Right lung (tissue), 5 donors: ENCODE measurements around the gene C10orf95. TPM values are rescaled to one million over a fixed set of nuclear protein-coding genes. Genes with fewer than 3 reads are reported as not detected.
"Not testable (repeated sequence)": the region's sequence is repeated elsewhere in the genome, so short reads cannot be mapped to it uniquely, and the experiment has no call there.

Source experiments
- DNase-seq, 2 donors: peaks; one replicate each; pipeline ENCODE4 v3.0.0-alpha.2; 2013
- polyA plus RNA-seq, 5 donors: library from polyadenylated mRNA; unstranded; fragments of 120-200 nt; gene quantifications; one replicate each; pipeline versions ENCODE4 v1.2.1 to v1.2.3, GENCODE V29; 2013; ENCODE audit warnings: inconsistent platforms in 1 of 5, low replicate concordance in 1 of 5; ENCODE audit not compliant: insufficient read length in 5 of 5, insufficient read depth in 1 of 5

The C10orf95 gene
- polyA plus RNA-seq, 5 donors: 0.78 to 2.8 (median 1.6) TPM

GRCh38 chr10:102467971-102468438 lies 16.7 kb upstream of the C10orf95 start:
- DNase-seq: no peak

- DNase-seq: no peak
Observed at GRCh38 chr10:102467318-102467717, 16.0 kb upstream of the C10orf95 start.

- no peak for DNase-seq
Observed at GRCh38 chr10:102465466-102465865, 14.1 kb upstream of the C10orf95 start.

- no peak for DNase-seq
Observed at GRCh38 chr10:102463983-102464382, 12.6 kb upstream of the C10orf95 start.

- DNase-seq: no peak
Observed at GRCh38 chr10:102462512-102463054, 11.2 kb upstream of the C10orf95 start.

- DNase-seq: peak; percentile 82 to 84
Observed at GRCh38 chr10:102461187-102462054, 10.1 kb upstream of the C10orf95 start.

GRCh38 chr10:102460836-102461186 lies 9.5 kb upstream of the C10orf95 start:
- DNase-seq: no peak

- DNase-seq: no peak
Observed at GRCh38 chr10:102458656-102459055, 7.3 kb upstream of the C10orf95 start.

- DNase-seq: no peak
Observed at GRCh38 chr10:102457591-102458150, 6.3 kb upstream of the C10orf95 start.

- no peak for DNase-seq
Observed at GRCh38 chr10:102455893-102456471, 4.6 kb upstream of the C10orf95 start.

- not testable (repeated sequence) for DNase-seq
Observed at GRCh38 chr10:102454662-102455487, 3.5 kb upstream of the C10orf95 start.

- DNase-seq: no peak
Observed at GRCh38 chr10:102453502-102453901, 2.2 kb upstream of the C10orf95 start.

GRCh38 chr10:102452672-102453340 lies 1.5 kb upstream of the C10orf95 start:
- no peak for DNase-seq

- peak; percentile 81 to 87 for DNase-seq
Observed at GRCh38 chr10:102450374-102451104, 804 bp downstream of the C10orf95 start.

- DNase-seq: no peak
Observed at GRCh38 chr10:102450124-102450373, 1.3 kb downstream of the C10orf95 start.

- no peak for DNase-seq
Observed at GRCh38 chr10:102449321-102450123, 1.8 kb downstream of the C10orf95 start.

- no peak for DNase-seq
Observed at GRCh38 chr10:102444851-102445250, 6.5 kb downstream of the C10orf95 start.

GRCh38 chr10:102438374-102438773 lies 13.0 kb downstream of the C10orf95 start:
- DNase-seq: no peak

GRCh38 chr10:102437515-102437914 lies 13.8 kb downstream of the C10orf95 start:
- DNase-seq: no peak

- DNase-seq: no peak
Observed at GRCh38 chr10:102436312-102436711, 15.0 kb downstream of the C10orf95 start.
